LNCaP clone FGC (cell line): ENCODE results near the gene TRAF1.

Source experiments
- DNase-seq: peaks from one replicate; pipeline ENCODE4 v3.0.0-alpha.2; 2011; ENCODE audit warnings: low read depth
- H3K4me3 ChIP-seq: 2 replicates; pipeline ENCODE4 v1.5.1; 2011; ENCODE audit warnings: mild to moderate bottlenecking, low read depth, low read length, control low read depth
- CTCF ChIP-seq: IDR thresholded peaks from 2 replicates; pipeline ENCODE4 v1.5.1; 2012; ENCODE audit warnings: mild to moderate bottlenecking; ENCODE audit not compliant: control insufficient read depth, insufficient read depth; ENCODE audit errors: extremely low read depth

The TRAF1 gene

GRCh38 chr9:120864719-120865118 is 61.9 kb downstream of the TRAF1 start:
- no peak overlapping the region for H3K4me3 ChIP-seq
- no peak for TF ChIP-seq CTCF
- DNase-seq, result no peak

- no peak for DNase-seq
- no peak overlapping the region for H3K4me3 ChIP-seq
- TF ChIP-seq CTCF, result no peak
Observed at GRCh38 chr9:120863833-120864232, 62.8 kb downstream of the TRAF1 start.

- DNase-seq, result no peak
- no peak overlapping the region for H3K4me3 ChIP-seq
- no peak for TF ChIP-seq CTCF
Observed at GRCh38 chr9:120862452-120862851, 64.1 kb downstream of the TRAF1 start.

- DNase-seq, result no peak
Observed at GRCh38 chr9:120861935-120862334, 64.7 kb downstream of the TRAF1 start.

GRCh38 chr9:120860083-120860482 is 66.5 kb downstream of the TRAF1 start:
- TF ChIP-seq CTCF, result no peak
- DNase-seq, result no peak
- no peak overlapping the region for H3K4me3 ChIP-seq

More at GRCh38 chr9:120861935-120862334, 64.7 kb downstream of the TRAF1 start:
- H3K4me3 ChIP-seq, result no peak overlapping the region
- no peak for TF ChIP-seq CTCF

- H3K4me3 ChIP-seq, result no peak overlapping the region
Observed at GRCh38 chr9:120859361-120859760, 67.2 kb downstream of the TRAF1 start.

GRCh38 chr9:120857902-120858301 is 68.7 kb downstream of the TRAF1 start:
- TF ChIP-seq CTCF, result no peak
- no peak for DNase-seq
- H3K4me3 ChIP-seq, result no peak overlapping the region

More at GRCh38 chr9:120859361-120859760, 67.2 kb downstream of the TRAF1 start:
- no peak for TF ChIP-seq CTCF
- no peak for DNase-seq
